ENCODE data around the gene TFCP2L1.
"Not testable (repeated sequence)": the region's sequence is repeated elsewhere in the genome, so short reads cannot be mapped to it uniquely, and the experiment has no call there.

The TFCP2L1 gene

DNA sequence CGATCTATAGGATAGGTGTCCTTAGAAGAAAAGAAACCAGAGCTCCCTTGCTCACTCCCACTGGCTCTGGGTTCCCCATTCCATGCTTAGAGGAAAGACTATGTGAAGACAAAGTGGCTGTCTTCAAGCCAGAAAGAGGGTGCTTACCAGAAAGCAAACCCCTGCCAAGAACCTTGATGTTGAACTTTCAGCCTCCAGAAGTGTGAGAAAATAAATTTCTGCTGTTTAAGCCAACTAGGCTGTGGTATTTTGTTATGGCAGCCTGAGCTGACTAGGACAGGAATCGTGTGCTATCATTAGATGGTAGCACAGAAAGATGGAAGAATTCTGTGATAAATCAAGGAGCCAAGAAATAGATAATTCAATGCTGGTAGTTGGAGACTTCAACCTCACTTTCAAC, 19.9 kb upstream of the TFCP2L1 start:
- TF ChIP-seq, protein P1, sequence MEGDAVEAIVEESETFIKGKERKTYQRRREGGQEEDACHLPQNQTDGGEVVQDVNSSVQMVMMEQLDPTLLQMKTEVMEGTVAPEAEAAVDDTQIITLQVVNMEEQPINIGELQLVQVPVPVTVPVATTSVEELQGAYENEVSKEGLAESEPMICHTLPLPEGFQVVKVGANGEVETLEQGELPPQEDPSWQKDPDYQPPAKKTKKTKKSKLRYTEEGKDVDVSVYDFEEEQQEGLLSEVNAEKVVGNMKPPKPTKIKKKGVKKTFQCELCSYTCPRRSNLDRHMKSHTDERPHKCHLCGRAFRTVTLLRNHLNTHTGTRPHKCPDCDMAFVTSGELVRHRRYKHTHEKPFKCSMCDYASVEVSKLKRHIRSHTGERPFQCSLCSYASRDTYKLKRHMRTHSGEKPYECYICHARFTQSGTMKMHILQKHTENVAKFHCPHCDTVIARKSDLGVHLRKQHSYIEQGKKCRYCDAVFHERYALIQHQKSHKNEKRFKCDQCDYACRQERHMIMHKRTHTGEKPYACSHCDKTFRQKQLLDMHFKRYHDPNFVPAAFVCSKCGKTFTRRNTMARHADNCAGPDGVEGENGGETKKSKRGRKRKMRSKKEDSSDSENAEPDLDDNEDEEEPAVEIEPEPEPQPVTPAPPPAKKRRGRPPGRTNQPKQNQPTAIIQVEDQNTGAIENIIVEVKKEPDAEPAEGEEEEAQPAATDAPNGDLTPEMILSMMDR (conservative IDR thresholded peaks at IDR 0.05; ENCODE audit: low read depth, low read length): no peak
- no peak for DNase-seq (ENCODE audit: low read depth)
- no peak overlapping the region for H3K4me3 ChIP-seq (ENCODE audit: low read length)

DNA sequence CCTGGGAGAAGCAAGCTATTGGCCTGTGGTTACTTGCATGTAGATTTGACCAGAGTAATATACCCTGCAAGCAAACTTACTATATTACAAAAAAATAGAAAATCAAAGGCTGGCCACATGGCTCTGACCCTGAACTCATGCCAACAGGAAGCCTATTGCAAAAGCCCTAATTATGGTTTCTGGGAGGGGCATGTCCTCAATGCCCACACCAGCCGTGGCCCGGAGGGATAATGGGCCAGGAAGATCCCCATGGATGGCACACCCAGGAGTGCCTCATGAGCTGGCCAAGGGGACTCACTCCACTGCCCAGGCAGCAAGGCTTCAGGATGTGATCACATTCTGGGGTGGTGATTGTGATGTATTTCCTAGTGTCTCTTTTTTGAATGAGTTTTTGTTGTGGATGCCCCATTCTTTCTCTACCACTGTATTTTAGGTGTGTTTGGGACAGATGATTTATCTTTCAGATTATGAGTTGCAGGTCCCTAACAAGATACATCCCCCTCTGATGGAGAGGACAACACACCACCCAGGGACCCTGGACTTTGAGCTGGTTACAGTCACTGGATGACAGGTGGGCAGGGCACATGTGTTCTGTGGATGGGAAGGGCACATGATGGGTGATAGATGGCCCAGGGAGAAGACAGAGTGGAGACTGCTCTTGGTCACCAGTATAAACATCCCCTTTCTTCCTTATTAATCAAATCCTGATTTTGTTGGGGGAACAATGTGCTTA, 18.7 kb upstream of the TFCP2L1 start:
- TF ChIP-seq, protein P1 (conservative IDR thresholded peaks at IDR 0.05; ENCODE audit: low read depth, low read length): no peak
- no peak overlapping the region for H3K4me3 ChIP-seq (ENCODE audit: low read length)
- no peak for DNase-seq (ENCODE audit: low read depth)

DNA sequence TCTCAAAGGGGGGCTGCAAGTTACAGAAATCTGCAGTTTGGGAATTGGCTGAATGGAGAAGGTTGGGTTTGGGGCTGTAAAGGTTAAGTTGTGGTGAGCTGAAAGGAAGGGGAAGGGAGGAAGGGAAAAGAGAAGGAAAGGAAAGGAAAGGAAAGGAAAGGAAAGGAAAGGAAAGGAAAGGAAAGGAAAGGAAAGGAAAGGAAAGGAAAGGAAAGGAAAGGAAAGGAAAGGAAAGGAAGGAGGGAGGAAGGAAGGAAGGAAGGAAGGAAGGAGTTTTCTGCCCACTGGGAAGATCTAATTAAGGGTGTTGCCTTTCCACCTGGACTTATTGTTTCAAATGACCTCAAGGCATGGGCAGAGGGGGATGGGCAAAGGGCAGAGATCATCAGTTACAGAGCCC, 16.2 kb upstream of the TFCP2L1 start:
- not testable (repeated sequence) for DNase-seq (ENCODE audit: low read depth); H3K4me3 ChIP-seq (ENCODE audit: low read length)

DNA sequence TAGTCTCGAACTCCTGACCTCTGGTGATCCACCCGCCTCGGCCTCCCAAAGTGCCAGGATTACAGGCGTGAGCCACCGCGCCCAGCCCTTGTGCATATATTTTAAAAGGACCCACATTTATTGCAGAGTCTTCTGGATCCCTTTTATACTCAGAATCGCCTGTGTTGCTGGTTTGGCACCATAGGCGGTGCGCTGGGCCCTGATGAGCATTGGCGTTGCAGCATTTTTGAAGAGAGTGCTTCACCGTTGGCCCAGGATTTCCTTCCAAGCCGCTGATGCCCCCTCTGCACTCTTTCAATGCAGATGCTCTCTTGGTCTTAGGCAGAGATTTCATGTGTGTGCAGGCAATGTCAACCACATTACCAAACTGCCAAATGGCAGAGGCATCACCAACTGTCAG, 13.5 kb upstream of the TFCP2L1 start:
- no peak for DNase-seq (ENCODE audit: low read depth)
- H3K4me3 ChIP-seq (ENCODE audit: low read length): no peak overlapping the region
- TF ChIP-seq, protein P1 (conservative IDR thresholded peaks at IDR 0.05; ENCODE audit: low read depth, low read length): no peak

DNA sequence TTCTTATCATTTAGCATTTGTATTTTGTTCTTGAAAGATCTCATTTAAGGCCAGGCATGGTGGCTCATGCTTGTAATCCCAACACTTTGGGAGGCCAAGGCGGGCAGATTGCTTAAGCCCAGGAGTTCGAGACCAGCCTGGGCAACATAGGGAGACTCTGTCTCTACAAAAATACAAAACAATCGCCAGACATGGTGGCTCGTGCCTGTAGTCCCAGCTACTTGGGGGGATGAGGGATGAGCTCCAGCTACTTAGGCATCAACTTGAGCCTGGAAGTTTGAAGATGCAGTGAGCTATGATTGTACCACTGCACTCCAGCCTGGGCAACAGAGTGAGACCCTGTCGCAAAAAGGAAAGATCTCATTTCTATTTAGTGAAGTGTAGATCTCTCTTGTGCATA, 12.9 kb upstream of the TFCP2L1 start:
- not testable (repeated sequence) for DNase-seq (ENCODE audit: low read depth); H3K4me3 ChIP-seq (ENCODE audit: low read length)

DNA sequence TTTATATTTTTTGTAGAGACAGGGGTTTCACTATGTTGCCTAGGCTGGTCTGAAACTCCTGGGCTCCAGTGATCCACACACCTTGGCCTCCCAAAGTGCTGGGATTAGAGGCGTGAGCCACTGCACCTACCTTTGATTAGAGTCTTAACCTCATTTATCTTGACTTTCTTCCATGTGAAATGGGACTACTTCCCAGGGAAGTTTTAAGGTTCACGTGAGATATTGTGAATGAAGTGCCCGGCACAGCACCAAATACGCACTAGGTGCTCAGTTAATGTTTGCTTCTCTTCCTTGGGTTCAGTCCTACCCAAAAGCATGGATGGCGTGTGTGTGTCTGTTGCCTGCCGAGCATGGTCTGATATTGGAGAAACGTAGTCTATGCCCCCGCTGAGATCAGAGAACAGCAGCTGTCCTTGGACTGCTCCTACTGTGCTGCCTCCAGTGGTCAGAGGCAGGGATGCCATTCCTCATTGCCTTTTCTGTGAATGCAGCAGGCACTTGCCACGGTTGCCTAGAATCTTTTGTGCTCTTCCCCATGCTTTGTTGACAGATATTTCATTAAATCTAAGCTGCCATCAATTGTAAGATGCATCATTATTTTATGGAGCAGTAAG, 12.3 kb upstream of the TFCP2L1 start:
- no peak for DNase-seq (ENCODE audit: low read depth)
- TF ChIP-seq, protein P1 (conservative IDR thresholded peaks at IDR 0.05; ENCODE audit: low read depth, low read length): peak; percentile 89
- H3K4me3 ChIP-seq (ENCODE audit: low read length): no peak overlapping the region

DNA sequence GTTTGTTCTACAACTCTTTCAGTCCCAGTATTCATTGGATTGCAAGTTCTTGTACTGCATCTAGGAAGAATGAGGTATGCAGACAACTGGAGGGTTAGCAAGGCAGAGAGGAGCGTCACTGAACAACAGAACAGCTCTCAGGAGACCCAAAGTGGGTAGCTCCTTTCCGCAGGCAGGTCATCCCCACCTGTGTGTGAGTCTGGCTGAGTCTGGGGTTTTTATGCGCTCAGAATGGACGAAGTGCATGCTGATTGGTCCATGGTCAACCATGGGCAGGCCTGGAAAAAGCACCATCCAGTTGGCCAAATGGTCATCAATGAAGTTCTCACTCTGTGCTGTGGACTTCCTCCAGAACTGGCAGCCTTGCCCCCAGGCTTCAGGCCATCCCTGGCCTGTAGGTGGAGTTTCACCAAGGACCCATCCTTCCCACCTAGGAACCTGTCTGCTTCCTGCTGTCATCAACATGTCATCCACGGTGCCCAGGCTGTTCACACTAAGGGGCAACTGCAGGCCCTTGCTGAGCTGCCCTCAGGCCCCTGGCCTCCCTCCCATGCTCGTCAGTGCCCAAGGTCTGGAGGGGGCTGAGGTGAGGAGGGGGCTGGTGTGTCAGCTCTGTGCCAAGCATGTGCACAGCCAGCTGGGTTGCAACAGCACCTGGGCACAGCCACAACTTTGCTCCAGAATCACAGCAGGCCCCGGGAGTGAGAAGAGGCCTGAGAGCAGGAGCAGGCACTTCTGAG, 11.1 kb upstream of the TFCP2L1 start:
- TF ChIP-seq, protein P1 (conservative IDR thresholded peaks at IDR 0.05; ENCODE audit: low read depth, low read length): no peak
- DNase-seq (ENCODE audit: low read depth): no peak
- H3K4me3 ChIP-seq (ENCODE audit: low read length): no peak overlapping the region

Measured in retinal pigment epithelial cell (primary cell).